ENCODE results near the gene GLI3.
"Not testable (repeated sequence)": the region's sequence is repeated elsewhere in the genome, so short reads cannot be mapped to it uniquely, and the experiment has no call there.

Gene GLI3

DNA sequence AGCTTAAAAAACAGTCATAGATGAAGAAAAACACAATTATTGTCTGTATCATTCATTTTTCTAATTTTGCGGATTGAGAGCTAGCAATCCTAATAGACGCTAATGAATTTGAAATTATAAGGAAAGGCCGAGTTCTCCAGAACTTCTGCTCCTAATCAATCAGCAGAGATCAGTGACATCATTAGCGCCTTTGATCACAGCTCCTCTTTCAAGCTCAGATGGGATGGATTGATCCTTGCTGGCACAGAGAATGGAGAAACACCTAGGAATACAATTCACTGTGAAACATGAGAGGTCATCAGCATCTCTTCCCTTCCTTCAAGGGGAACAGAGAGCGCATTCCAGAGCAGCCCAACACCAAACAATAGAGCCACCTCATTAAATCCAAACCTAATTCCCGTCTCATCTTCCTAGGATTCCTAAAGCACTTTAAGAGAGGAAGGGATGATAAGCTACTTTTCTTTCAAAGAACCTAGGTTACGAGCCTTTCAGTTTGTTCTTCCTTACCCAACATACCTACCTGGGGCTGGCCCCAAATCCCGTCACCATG, 24.4 kb downstream of the GLI3 start:
- no peak for DNase-seq (ENCODE audit: low read depth)

DNA sequence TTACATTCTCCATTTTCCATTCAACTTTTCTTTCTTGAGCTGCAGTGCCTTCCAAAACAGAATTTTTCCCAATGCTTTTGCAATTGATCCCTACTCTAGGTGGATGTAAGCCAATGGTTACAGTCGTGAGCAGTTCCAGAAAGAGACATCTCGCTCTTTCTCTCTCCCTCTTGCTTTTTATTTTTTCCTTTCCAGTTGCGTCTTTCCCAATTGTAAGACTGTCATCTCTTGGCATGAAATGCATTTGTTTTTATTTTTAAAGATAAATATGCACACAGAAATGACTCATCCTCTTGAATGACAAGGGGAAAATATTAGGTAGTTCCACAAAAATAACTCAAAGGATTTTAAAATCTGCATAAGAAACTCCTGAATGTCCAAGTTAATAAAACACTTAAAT, 25.1 kb downstream of the GLI3 start:
- DNase-seq (ENCODE audit: low read depth), result no peak

DNA sequence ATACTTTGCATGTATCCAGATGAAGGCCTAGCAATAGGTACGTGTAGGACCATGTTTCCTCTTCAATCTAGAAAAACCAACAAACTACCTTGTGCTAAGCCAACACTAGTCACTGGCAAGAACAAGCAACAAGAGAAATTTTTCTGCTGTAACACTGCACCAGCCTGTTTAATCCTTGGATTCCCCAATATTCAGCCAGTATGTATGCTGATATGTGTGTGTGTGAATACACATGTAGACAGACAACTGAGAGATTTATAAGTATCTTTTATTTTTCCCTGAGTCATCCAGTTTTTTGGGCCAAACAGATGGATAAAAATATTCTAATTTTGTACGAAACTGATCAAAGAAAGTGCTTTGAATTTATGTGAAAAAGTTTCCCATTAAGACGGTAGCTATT, 26.2 kb downstream of the GLI3 start:
- no peak for DNase-seq (ENCODE audit: low read depth)

DNA sequence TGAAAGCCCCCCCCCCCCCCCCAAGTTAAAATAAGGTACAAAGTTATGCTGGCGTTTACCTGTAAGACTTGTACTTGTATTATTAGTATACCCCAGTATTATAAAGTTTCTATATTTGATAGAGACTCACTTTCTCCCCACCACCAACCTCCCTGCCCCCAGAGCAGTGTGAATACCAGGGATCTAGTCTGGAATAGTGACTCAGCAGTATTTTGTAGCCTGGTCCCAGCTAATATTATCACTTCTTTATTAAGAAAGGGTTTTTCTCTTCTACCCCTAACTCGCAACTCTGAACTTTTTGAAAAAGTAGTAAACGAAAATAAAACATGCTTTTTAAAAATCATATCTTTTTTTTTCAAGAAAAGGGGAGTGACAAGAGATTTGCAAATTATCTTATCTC, 26.7 kb downstream of the GLI3 start:
- no peak for DNase-seq (ENCODE audit: low read depth)

DNA sequence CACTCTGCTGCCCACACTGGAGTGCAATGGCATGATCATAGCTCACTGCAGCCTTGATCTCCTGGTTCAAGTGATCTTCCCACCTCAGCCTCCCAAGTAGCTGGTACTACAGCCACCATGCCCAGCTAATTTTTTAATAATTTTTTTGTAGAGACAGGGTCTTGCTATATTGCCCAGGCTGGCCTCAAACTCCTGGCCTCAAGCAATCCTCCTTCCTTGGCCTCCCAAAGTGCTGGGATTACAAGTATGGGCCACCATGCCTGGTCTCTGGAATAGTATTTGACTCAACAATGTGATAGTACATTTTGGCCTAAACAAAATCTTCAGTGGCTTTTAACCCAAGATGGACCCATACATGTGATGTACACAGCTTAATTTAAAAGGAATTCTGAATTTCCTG, 27.9 kb downstream of the GLI3 start:
- not testable (repeated sequence) for DNase-seq (ENCODE audit: low read depth)

DNA sequence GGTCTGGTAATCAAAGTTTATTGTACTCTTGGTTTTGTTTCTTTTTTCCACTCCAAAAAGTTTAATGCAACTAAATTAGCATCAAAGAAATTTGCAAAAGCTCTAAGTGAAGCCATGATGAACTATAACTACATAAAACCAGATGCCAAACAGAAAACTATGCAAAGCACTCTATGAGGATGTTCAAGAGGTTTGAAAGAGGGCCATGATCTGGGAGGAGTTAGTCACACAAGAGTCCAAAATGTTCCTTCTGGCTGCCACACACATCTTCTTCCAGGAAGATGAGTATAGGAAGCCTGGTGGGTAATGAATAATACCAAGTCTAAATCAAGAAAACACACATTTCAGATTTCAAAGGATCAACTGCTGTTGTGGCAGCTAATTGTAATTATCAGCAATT, 28.4 kb downstream of the GLI3 start:
- DNase-seq (ENCODE audit: low read depth), result no peak

DNA sequence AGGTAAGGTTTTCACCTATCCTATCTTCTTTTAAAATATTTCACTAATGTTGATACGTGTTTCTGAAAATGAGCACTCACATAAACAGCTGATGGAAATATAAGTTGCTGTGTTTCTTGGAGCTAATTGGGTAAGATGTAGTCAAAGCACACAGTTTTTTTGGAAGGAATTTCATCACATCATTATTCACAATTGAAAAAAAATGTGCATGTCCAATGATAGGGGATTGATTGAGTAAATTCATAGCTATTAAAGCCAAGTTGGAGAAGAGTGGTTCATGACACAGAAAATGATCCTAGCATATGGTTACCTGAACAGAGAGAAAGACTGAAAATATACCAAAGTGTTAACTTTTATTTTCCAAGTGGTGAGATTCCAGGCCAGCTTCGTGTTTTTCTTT, 29.6 kb downstream of the GLI3 start:
- DNase-seq (ENCODE audit: low read depth), result no peak

DNA sequence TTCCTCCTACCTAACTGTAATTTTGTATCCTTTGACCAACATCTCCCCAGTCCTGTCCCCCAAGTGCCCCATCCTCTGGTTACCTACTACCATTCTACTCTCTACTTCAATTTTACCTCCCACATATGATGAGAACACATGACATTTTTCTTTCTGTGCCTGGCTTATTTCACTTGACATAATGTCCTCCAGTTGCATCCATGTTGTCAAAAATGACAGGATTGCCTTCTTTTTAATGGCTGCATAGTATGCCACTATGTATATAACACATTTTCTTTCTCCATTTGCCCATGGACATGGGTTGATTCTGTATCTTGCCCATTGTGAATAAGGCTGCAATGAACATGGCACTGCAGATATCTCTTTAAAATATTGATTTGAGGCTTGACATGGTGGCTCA, 33.7 kb downstream of the GLI3 start:
- DNase-seq (ENCODE audit: low read depth), result no peak

DNA sequence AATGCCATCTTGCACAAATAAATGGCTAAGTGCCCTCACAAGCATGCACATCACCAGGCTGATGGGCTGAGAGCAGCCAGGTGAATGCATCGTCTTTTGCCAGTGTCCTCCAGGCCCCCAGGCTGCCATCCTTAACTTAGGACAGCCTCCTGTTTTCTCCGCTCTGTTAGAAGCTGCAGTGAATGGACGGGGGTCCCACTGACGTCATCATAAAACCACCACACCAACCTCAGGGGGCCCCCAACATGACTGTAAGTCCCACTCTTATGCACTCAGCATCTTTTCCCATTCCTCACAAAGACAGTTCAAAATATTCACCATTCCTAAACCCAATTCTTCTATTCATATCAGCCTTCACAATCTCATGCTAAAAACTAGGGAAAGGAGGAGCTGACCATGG, 34.4 kb downstream of the GLI3 start:
- DNase-seq (ENCODE audit: low read depth), result no peak

DNA sequence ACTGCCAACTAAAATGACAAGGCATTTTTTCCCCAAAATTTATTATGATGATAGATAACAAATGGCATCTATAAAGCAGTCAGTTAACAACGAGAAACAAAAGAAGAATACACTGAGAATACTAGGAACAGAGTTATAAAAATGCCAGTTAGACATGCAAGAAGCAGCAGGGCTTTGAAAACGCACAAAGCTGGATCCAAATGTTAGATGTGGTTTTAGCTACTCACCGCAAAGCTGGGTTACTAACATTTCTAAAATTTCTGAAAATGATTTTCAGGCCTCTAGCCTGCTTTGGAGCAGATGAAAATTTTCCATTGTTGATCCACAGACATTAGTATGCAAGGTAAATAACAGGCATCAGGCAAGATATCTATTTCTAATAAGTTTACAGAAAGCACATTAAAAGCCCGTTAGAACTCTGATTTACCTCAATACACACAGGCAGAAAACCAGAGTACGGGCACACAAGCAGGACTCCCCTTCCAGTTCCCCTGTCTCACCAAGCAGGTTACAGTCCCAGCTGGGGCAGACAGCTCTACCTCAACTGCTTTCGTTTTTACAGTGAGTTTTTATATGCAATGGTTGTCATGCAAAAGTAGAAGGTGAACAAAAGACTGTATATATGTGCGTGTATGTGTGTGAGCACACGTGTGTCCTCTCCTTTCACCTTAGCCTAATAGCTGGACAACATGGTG, 37.9 kb downstream of the GLI3 start:
- no peak for DNase-seq (ENCODE audit: low read depth)

DNA sequence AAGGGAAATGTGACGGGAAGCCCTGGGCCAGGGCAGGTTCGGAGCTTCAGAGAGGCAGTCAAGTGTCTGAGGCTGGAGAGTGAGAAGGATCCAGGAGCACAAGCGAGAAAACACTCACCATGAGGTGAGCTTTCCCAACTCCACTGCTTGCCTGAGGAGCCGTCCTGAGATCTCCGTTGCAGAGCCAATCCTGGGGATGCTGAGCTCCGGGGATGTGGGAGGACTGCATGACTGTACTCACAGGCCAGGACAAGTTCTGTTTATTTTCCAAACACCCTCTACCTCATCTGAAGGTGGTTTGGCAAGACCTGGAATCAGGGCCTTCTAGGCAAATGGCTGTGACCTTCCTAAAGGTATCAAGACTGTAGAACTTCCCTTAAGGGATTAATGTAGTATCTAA, 38.7 kb downstream of the GLI3 start:
- DNase-seq (ENCODE audit: low read depth), result no peak

DNA sequence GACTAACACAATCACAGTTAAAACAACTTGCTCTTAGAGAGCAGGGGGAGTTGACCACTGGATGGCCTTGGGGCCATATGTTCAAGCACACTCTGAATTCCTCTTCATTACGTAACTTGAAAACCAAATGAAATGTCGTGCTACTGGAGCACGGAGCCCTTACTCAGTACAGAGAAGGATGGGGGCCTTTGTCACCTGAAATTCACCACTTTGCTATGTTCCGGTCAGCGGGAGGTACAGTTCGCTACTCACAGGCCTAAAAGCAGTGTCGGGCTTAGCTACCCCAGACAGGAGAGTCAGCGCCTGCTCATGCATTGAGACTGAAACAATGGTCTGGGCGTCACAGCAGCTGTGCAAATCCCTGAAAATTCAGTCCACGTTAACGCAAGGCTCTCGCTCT, 39.6 kb downstream of the GLI3 start:
- DNase-seq (ENCODE audit: low read depth), result peak; percentile 9

DNA sequence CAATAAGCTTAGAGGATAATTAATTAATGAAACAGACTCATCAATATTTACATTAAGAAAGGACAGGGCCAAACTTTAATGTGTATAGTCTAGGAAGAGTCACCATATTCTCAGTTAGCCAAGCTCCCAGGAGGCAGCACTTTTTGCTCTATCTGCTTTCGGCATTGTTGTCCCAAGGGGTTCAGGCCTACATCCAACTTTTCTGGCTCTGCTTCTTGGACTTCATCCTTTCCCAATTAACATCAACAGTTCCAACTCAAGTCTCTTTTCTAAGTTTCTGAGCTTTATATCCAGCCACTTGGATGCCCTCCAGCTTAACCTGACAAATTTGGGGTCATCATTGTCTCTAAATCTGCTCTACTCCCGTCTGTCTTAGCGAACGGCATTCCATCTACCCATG, 42.8 kb downstream of the GLI3 start:
- DNase-seq (ENCODE audit: low read depth), result no peak

DNA sequence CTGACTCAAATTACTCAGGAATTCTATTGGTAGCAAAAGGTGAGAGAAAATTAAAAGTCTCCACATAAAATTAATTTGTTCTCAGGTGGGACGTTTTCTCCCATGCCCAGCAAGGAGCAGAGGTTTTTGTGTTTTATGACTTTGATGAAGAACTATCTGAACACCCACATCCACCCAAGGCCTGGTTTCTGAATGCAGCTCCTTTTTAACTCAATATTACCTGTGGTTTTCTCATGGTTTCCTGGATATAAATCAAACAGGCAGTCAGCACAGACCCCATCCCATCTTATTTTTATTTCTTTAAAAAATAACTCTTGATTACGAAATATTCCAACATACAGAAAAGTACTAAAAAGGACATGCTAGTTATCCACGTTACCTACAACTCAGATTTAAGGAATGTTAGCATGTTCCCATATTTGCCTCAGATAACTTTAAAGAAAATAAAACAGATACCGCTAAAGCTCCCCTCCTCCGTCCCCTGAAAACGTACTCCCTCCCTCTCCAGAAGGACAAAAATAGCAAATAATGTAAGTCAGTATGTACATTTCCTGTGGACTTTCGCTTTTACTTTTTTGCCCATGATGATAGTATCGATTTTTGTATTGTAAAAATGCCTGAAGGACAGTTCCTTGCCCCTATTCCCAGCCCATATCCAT, 43.4 kb downstream of the GLI3 start:
- no peak for DNase-seq (ENCODE audit: low read depth)

DNA sequence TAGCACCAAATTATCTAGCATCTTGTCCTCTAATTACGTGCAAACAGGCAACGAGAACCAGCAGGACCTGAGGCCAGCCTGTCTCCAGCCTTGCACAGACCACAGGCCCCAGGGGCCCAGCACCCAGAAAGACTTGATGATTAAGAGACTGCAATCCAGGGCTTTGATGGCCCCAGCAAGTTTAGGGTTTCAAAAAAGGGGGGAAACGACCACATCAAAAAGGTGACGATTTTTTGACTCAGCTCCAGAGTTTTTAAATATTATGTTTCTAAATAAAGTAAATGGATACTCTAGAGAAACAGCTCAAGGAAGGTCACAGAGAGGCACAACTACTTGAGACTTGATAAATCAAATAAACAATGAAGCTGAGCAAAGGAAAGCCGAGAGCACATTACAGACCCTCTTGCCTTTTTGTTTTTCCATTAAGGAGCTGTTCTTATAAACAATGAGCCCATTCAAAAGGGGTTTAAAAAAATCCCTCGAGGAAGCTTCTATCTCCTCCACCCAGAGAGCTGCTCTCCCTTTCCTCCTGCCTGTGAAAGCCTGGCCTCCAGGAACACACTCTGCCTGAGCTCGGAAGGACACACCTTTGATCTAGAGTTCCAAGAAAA, 44.1 kb downstream of the GLI3 start:
- DNase-seq (ENCODE audit: low read depth), result no peak

DNA sequence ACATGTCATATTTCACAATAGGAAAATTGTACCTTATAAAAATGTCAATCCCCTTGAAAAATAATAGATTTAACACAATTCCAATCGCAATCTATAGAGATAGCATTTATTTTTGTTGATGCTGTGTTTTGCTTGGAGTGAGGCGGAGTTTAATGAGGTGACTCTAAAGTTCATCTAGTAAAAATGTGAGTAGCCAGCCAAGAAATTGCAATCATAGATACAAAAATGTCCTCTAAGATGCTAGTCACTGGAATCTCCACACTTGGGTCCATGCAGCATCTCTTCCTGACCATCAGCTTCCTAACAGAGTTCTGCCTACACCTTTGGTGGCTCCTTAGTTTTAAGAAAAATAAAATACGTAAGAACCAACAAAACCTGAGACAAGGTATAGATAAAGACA, 44.9 kb downstream of the GLI3 start:
- no peak for DNase-seq (ENCODE audit: low read depth)

DNA sequence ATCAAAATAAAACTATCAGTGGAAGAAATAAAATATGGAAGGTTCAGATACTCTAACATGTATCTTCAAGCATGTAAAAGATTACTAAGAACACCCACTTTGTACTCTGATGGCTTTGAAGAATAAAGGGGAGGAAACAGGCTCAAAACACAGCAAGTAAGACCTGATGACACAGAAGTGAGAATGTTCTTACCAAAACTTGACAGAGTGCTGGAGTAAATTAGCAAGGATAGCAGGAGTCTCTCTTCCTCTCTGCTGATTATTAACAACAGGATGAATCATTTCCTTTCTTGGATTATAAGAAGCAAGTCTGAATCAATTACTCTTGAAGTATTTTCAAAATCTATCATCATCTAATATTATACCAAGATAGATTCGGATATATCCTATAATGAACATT, 47.5 kb downstream of the GLI3 start:
- no peak for DNase-seq (ENCODE audit: low read depth)

DNA sequence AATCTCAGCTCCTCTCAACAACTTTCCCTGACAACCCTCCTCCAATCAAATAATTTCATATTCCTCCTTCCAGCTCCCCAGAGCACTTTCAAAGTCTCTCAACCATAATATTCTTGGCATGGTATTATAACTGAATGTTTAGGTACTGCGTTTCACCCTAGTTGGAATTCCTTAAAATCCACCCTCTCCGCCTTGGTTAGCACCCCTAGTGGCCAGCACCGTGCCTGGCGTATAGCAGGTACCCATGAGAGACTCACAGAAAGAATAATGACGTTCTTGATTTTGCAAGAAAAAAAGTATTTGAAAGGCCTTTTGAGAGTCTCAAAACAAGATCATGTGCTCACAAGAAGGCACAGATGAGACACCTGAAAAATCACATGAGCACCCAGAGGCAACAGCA, 50.9 kb downstream of the GLI3 start:
- DNase-seq (ENCODE audit: low read depth), result no peak

DNA sequence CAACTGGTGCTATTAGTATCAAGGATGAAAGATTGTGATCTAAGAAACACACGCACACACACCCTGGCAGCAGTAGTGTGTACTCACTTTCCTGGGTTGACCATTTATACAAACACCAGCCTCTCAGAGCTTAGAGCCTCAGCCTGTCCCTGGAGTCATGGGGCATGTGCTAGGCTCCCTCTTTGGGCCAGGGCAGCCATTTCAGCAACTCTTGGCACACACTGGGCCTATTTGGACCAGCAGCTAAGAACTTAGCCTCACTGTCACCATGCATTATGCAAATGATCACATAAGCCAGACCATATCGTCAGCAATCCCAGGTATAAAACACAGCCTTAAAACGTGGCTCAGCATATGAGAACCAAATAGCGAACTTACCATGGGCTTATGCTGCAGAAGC, 51.3 kb downstream of the GLI3 start:
- DNase-seq (ENCODE audit: low read depth), result no peak

DNA sequence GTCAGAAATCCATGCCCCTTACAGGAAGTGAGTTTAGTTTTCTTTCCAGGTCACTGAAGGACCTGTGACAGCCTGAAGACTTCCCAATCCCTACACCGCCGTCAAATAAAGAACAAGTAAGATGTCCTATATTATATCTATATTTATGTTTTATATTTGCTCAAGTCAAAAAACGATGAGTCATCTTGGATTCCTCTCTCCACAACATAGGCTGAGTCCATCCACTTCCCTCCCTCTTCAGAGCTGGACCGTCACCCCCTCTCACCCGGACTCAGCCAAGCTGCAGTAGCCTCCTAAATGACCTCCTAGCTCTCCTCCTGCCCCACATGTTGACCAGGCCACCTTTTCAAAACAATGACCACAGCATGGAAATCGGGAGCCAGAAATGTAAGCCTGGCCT, 53.5 kb downstream of the GLI3 start:
- no peak for DNase-seq (ENCODE audit: low read depth)

DNA sequence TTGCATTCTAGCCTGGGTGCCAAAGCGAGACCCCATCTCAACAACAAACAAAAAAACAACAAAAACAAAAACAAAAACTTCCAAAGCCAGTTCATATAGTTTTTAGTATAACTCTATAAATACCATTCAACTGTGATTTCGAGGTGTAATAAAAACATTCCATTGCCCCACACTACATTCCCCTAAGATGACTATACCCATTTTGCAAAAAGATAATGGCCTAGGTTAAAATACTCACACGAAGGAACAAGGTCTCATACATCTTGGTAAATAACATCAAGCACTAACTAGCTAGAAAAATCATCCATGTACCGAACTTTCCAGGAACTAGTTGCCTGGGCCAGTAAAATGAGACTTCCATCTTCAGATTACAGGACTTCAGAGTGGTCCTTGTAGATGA, 55.4 kb downstream of the GLI3 start:
- DNase-seq (ENCODE audit: low read depth), result no peak

DNA sequence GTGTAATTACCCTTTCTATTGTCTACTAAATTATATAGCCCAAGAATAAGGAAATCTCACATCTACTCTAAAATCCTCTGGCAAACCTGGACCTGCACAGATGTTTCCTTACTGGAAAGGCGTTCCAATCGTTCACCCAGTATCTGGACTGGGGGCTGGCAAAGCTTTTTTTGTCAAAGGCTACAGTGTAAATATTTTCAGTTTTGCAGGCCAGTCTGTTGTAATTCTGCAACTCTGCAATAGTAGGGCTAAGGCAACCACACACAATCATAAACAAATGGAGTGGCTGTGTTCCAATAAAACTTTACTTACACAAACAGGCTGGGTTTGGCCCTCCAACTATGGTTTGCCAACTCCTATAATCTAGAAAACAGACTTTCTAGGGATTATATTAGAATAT, 56.2 kb downstream of the GLI3 start:
- no peak for DNase-seq (ENCODE audit: low read depth)

DNA sequence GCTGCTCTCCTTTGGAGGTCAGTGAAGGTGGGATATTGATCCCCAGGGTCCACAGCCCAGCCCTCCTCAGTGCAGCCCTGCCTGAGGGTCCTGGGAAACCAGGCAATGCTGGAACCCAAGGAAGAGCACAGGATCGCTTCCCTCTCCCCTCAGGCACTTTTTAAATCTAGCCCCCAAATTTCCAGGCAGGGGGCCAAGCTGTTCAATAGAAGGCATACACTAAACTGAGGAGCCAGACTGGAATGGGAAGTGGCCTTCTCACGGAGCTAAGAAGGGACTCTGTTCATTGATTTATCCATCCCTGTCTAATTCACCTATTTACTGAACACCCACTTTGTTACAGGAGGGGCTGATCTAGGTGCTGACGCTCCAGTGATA, 60.3 kb downstream of the GLI3 start:
- no peak for DNase-seq (ENCODE audit: low read depth)
